IPS-NIHi11 (cell line): ENCODE measurements around the gene AIG1.
"Not testable (repeated sequence)": the region's sequence is repeated elsewhere in the genome, so short reads cannot be mapped to it uniquely, and the experiment has no call there.

Experiments used
- DNase-seq: peaks from one replicate; pipeline ENCODE4 v3.0.0; 2012; ENCODE audit warnings: mixed read lengths, low spot score

The AIG1 gene

DNA sequence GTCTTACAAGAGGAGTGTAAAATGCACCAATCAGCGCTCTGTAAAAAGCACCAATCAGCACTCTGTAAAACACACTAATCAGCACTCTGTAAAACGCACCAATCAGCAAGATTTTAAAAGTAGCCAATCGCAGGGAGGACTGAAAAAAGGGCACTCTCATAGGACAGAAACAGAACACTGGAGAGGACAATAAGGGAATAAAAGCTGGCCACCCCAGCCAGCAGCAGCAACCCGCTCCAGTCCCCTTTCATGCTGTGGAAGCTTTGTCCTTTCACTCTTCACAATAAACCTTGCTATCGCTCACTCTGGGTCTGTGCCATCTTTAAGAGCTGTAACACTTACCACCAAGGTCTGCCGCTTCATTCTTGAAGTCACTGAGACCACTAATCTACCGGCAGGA is 1.7 kb upstream of the AIG1 start:
- DNase-seq: no peak

DNA sequence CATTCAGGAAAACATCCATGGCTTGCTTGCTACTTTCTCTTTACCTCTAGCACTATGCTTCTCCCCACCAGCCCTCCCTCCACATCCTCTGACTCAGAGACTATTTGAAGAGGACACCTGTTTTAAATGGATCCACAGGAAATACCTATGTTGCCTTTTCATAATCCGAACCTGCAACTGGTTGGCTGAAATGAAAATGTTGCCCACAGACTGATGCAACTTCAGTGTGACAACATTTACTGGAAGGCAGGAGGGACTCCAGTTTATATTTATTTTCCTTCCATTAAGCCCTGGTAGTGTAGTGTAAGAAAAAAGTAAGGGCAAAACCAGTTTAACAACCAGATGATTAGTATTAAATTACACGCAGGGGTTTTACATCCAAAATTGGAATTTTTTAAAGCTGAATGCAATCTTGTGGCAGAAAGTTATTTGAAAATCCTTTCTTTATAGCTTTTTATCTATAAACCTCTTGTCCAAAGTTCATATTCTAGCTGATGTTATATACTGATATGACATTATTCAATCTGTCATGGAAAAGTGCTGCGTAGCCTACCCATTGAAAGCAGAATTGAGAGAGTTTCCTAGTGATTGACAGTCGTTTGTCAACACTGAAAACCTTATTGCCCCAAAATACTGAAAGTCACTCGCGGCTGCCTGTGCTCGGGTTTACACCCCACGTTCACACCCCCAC is 881 bp upstream of the AIG1 start:
- no peak for DNase-seq

- DNase-seq: peak; percentile 93
Observed at GRCh38 chr6:143060354-143060805, 309 bp upstream of the AIG1 start.

GRCh38 chr6:143061597-143062385 is 1.1 kb downstream of the AIG1 start:
- no peak for DNase-seq

DNA sequence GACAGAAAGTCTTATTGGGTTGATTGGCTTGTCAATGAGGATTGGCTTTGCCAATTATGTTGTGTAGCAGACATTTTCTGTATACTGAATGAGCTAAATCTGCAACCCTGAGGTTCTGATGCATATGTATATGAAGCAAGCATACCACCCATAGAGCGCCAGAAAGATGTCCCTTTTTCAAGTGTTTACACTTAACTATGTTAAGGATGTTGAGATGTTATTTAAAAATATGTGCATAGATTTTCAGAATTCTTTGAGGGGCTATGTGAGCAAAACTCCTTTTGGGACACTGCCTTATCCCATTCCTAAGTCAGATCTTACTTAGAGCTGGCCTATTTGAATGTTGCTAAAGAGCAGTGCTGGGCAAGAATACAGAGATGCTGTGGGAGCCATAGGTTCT is 1.9 kb downstream of the AIG1 start:
- no peak for DNase-seq

- no peak for DNase-seq
Observed at GRCh38 chr6:143063631-143064030, 2.9 kb downstream of the AIG1 start.

DNA sequence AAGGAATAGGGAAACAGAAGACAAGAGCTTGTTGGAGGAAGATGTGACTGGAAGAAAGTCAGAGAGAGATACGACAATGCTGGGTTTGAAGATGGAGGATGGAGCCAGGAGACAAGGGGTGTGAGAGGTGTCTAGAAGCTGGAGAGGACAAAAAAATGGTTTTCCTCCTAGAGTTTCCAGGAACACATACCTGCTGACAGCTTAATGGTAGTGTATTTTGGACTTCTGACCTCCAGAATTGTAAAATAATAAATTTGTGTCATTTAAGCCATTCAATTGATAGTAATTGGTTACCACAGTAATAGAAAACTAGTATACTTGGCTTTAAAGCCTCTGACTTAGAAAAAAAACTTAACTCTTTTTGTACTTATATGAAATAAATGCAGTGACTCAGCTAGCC is 3.6 kb downstream of the AIG1 start:
- DNase-seq: no peak

DNA sequence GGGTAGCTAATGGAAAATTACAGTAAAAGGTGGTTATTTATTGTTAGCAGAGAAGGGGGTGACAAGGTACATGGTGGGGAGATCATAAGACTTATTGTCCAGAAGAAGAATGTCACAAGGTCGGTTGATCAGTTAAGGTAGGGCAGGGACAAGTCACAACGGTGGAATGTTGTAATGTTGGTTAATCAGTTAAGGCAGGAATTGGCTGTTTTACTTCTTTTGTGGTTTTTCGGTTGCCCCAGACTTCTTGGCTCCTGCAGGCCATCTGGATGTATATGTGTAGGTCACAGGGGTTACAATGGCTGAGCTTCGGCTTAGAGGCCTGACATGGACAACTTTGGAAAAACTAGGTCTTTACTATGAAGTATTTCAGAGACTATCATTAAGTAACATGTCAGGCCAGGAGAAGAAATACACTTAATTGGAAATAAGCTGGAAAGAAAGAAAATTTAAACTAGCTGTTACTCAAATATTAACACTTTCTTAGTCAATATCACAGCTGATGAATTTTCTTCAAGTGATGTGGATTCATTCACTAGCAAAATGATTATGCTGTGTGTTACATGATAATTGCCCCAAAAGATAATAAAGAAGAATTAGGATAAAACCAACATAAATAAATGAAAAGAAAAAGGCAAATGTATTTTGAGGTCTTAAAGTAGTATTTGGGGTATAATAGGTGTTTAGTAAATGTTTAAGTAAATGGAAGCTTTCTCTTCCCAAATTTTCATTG is 4.4 kb downstream of the AIG1 start:
- DNase-seq: no peak

DNA sequence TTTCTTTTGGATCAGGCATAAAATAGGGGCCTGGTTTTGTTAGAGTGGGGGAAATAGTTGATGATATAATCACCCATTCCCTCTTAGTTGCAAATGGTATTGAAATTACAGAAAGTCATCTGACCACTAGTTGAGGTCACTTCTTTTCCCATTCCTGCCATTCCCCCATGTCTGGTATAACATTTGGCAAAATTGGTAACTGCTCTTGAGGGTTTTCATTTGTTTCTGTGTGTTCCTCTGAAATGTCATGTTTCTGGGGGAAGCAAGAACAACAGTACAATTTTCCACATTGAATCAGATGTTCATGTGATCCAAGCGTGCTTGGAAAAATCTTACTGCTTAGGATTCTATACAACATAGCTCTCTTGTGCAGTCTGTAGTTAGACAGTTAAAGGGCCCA is 7.3 kb downstream of the AIG1 start:
- DNase-seq: no peak

- no peak for DNase-seq
Observed at GRCh38 chr6:143074101-143074500, 13.4 kb downstream of the AIG1 start.

DNA sequence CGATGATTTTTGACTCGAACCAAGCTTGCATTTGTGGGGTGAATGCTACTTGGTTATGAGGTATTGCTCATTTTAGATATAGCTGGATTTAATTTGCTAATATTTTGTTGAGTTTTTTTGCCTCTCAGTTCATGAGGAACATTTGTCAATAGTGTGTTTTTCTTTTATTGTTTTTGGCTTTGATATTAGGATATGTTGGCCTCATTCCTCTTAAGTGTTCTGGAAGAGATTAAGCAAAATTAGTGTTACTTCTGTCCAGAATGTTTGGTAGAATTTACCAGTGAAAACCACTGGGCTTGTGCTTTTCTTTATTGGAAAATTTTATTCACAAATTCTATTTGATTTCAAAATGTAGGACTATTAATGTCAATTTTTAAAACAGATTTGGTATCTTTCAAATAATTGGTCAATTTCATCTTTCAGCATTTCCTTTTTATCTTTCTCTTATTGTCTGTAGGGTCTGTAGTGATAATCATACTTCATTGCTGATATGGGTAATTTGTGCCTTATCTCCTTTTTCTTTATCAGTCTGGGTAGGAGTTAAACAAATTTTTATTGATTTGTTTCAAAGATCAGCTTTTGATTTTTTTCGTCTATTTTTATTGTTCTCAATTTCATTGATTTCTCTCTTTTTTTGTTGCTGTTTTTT is 14.1 kb downstream of the AIG1 start:
- no peak for DNase-seq

GRCh38 chr6:143078468-143079324 is 18.0 kb downstream of the AIG1 start:
- DNase-seq: no peak

DNA sequence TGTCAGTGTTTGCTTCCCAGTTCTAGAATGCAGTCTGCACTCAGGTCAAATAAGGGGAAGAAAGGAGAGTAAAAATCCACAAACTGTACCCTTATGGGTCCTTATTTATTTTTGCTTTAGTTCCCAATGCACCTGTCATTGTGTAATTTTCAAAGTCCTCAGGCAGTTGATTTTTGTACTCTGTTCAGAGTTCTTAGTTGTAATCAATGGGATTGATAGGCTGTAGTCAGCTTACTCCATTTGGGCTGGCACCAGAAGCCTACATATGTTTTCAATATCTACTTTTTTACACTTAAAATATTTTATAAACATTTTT is 18.6 kb downstream of the AIG1 start:
- no peak for DNase-seq

DNA sequence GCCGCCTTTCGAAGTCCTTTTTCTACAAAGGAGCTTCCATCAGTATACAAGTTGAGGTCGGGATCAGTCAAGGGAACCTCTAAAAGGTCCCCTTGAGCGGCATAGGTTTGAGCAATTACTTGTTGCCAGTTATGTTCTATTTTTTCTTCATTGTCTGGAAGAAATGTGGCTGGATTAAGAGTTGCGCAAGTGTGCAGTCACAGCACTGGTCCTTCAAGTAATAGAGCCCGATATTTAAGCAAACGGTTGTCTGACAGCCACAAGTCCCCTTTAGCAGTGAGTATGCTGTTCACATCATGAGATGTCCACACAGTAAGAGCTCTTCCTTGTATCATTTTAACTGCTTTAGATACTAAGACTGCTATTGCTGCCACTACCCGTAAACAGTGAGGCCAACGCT is 21.6 kb downstream of the AIG1 start:
- not testable (repeated sequence) for DNase-seq

DNA sequence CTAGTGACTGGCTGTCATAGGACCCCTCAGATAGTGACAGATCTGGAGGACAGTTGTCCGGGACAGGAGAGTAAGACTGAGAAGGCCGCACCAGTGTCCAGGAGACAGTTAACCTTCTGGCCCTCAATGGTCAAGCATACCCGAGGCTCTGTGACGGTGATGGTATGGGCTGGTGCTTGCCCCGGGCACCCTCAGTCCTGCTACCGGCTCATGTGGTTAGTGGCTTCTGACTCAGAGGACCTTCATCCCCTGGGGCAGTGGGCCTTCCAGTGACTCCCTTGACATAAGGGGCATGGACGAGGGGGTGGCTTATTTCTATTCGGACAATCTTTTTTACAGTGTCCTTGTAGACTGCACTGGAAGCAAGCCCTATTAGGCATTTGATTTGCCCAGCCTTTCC is 23.3 kb downstream of the AIG1 start:
- not testable (repeated sequence) for DNase-seq

GRCh38 chr6:143087335-143087734 is 26.6 kb downstream of the AIG1 start:
- DNase-seq: not testable (repeated sequence)

DNA sequence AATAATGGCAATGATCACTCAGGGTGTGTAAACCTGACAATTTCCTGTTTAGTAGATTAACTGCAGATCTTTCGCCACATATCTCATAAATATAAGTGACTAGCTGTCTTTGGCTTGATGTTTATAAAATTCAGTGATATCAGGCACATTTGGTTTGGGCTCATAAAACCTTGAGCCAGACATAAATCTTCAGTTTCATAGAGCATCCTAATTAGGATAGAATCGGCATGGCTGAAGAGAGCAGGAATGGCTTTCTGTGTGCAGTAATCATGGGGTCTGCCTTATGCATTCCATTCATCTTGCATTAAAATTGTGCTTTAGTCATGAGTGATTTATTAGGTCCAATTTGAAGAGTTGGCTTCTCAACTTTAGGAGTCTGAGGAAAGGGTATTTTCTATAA is 27.2 kb downstream of the AIG1 start:
- no peak for DNase-seq

DNA sequence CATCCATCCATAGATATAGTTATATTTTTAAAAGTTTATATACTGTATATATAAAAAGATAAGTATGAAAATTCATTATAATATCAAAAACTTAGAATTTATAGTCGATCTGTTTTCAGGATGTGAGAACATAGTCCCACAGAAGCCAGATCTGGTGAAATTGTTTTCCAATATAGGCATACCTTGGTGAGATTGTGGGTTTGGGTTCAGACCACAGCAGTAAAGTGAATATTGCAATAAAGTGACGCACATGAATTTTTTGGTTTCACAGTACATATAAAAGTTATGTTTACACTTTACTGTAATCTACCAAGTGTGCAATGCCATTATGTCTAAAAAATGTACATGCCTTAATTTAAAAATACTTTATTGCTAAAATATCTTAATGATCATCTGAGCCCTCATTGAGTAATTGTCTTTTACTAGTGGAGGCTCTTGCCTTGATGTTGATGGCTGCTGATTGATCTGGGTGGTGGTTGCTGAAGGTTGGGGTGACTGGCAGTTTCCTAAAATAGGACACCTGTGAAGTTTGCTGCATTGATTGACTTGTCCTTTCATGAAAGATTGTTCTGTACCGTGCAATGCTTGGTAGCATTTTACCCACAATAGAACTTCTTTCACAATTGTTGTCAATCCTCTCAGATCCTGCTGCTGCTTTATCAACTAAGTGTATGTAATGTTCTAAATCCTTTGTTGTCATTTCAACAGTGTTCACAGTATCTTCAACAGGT is 29.8 kb downstream of the AIG1 start:
- DNase-seq: no peak

DNA sequence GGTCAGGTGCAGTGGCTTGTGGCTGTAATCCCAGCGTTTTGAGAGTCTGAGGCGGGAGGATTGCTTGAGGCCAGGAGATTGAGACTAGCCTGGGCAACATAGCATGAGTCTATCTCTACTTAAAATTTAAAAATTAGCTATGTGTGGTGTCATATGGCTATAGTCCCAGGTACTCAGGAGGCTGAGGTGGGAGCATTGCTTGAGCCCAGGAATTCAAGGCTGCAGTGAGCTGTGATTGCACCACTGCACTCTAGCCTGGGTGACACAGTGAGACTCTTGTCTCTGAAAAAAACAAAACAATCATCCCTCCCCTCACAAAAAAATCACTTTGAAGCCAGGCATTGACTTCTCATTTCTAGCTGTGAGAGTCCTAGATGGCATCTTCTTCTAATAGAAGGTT is 32.1 kb downstream of the AIG1 start:
- no peak for DNase-seq

DNA sequence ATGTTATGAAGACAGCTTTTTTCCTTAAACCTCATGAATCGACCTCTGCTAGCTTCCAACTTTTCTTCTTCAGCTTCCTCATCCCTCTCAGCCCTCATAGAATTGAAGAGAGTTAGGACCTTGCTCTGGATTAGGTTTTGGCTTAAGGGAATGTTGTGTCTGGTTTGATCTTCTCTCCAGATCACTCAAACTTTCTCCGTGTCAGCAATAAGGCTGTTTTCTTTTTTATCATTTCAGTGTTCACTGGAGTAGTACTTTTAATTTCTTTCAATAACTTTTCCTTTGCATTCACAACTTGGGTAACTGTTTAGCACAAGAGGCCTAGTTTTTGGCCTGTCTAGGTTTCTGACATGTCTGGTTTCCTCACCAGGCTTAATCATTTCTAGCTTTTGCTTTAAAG is 32.6 kb downstream of the AIG1 start:
- no peak for DNase-seq

DNA sequence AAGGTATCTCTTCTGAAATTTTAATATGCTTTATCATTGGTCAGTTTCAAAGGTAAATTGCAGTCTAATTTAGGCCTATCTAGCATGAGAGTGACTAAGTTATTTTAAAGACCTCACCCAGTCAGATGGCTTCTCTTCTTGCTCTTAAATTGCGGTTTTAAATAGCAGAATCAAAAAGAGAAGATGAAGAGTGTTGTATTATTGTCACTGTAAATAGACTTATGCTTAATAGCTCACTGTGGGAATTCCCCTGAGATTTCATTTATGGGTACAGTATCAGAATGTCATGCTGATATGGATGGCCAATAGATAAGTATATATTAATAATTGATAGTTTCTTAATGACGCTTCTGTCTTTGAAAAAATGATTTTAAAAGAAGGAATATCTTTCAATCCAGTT is 35.7 kb downstream of the AIG1 start:
- no peak for DNase-seq
